PC-9 (cell line): ENCODE data around the gene CNTN4. TPM values are rescaled to one million over a fixed set of nuclear protein-coding genes. Genes with fewer than 3 reads are reported as not detected.

Experiments
- BruUV-seq: library from RNA; stranded (reverse); fragments of 400-500 nt; replicated peaks from 2 replicates; lab custom pipeline; 2021; lab: Mats Ljungman, UMichigan
- CTCF ChIA-PET: fragments of 300-600 bp; sonication (Branson Sonifier 250); formaldehyde crosslinking; loops from one replicate; lab custom pipeline; 2022; ENCODE audit warnings: antibody characterized with exemption; lab: Charles Lee
- POLR2A ChIA-PET: fragments of 300-600 bp; sonication (Branson Sonifier 250); formaldehyde crosslinking; loops from one replicate; lab custom pipeline; 2022; ENCODE audit warnings: antibody characterized with exemption; ENCODE audit not compliant: unreplicated experiment; lab: Charles Lee
- DNase-seq, 2 experiments: peaks; one replicate each; pipeline versions ENCODE4 v3.0.0 to v3.0.0-alpha.2; 2015 to 2022; ENCODE audit warnings: mixed read lengths in 1 of 2
- H2AFZ ChIP-seq: fragments of 200-600 bp; sonication (generic); 2 replicates; pipeline ENCODE4 v1.8.1; 2017; ENCODE audit warnings: antibody characterized with exemption
- H3F3A ChIP-seq: fragments of 200-600 bp; sonication (generic); 2 replicates; pipeline ENCODE4 v1.8.1; 2017; ENCODE audit warnings: antibody characterized with exemption, mild to moderate bottlenecking, low read depth; ENCODE audit not compliant: insufficient read depth
- H3K27ac ChIP-seq: fragments of 200-600 bp; sonication (generic); 2 replicates; pipeline ENCODE4 v1.6.1; 2016; ENCODE audit warnings: mixed run types
- H3K27me3 ChIP-seq: fragments of 200-600 bp; sonication (generic); 2 replicates; pipeline ENCODE4 v1.6.1; 2016; ENCODE audit warnings: low read depth, mixed run types; ENCODE audit not compliant: insufficient read depth
- H3K36me3 ChIP-seq: fragments of 200-600 bp; sonication (generic); 2 replicates; pipeline ENCODE4 v1.6.1; 2016; ENCODE audit warnings: low read depth, mixed run types
- H3K4me1 ChIP-seq: fragments of 200-600 bp; sonication (generic); replicated peaks from 2 replicates; pipeline ENCODE4 v1.6.1; 2016; ENCODE audit warnings: mixed run types; ENCODE audit not compliant: insufficient read depth
- H3K4me2 ChIP-seq: fragments of 200-600 bp; sonication (generic); 2 replicates; pipeline ENCODE4 v1.6.1; 2017; ENCODE audit warnings: mixed run types
- H3K4me3 ChIP-seq: fragments of 200-600 bp; sonication (generic); 2 replicates; pipeline ENCODE4 v1.6.1; 2016; ENCODE audit warnings: mixed run types
- H3K79me2 ChIP-seq: fragments of 200-600 bp; sonication (generic); 2 replicates; pipeline ENCODE4 v1.6.1; 2017; ENCODE audit warnings: low read depth, mixed run types
- H3K9me2 ChIP-seq: fragments of 200-600 bp; sonication (generic); 2 replicates; pipeline ENCODE4 v1.8.1; 2017; ENCODE audit warnings: mild to moderate bottlenecking; ENCODE audit not compliant: insufficient read depth
- H3K9me3 ChIP-seq: fragments of 200-600 bp; sonication (generic); 2 replicates; pipeline ENCODE4 v1.8.1; 2016; ENCODE audit warnings: low read depth; ENCODE audit not compliant: insufficient read depth
- H4K20me1 ChIP-seq: fragments of 200-600 bp; sonication (generic); 2 replicates; pipeline ENCODE4 v1.8.1; 2017; ENCODE audit not compliant: insufficient read depth
- CTCF ChIP-seq: fragments of 200-600 bp; sonication (generic); conservative IDR thresholded peaks from 2 replicates; pipeline ENCODE4 v1.6.1; 2017; ENCODE audit warnings: mixed run types, antibody characterized with exemption, mild to moderate bottlenecking, moderate library complexity
- EZH2 ChIP-seq: fragments of 200-600 bp; sonication (generic); IDR thresholded peaks from 2 replicates; pipeline ENCODE4 v1.8.0; 2017; ENCODE audit warnings: antibody characterized with exemption, low read depth
- intact Hi-C: fragments of 100-400 bp; cut with micrococcal nuclease; formaldehyde crosslinking; loops from one replicate; pipeline ENCODE4 v1.10.0; 2022; ENCODE audit not compliant: unreplicated experiment
- total RNA-seq: library from RNA; stranded (reverse); gene quantifications from 2 replicates; pipeline ENCODE4 v1.2.3, GENCODE V29; 2021

Gene CNTN4
- total RNA-seq, 1 experiment from 2014 or later = not detected

DNA sequence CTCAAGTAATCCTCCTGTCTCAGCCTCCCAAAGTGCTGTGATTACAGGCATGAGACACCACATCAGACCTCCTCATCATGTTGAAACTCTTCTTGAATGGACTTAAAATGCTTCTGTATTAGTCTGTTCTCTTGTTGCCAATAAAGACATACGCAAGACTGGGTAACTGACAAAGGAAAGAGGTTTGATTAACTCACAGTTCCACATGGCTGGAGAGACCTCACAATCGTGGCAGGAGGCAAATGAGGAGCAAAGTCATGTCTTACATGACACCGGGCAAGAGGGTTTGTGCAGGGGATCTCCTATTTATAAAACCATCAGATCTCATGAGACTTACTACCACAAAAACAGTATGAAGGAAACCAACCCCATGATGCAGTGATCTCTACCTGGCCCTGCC, 113.5 kb downstream of the CNTN4 start:
- no peak overlapping the region for H3K27ac ChIP-seq
- TF ChIP-seq EZH2 (no peak), CTCF (no peak)
- H3K4me2 ChIP-seq = no peak overlapping the region
- no peaks in the 10 kb centered on the region for H3K4me1 ChIP-seq
- H3K36me3 ChIP-seq = no peaks in the 10 kb centered on the region
- no peaks in the 10 kb centered on the region for H4K20me1 ChIP-seq
- H3K9me2 ChIP-seq = no peaks in the 10 kb centered on the region
- no peak overlapping the region for H2AFZ ChIP-seq
- H3F3A ChIP-seq = no peaks in the 10 kb centered on the region
- intact Hi-C loops = no loop called here
- H3K4me3 ChIP-seq = no peak overlapping the region
- H3K9me3 ChIP-seq = no peaks in the 10 kb centered on the region
- no TSS peak for BruUV-seq
- no peaks in the 10 kb centered on the region for H3K79me2 ChIP-seq
- DNase-seq = no peak
- ChIA-PET CTCF (no interaction called here), POLR2A (no interaction called here)
- no peaks in the 10 kb centered on the region for H3K27me3 ChIP-seq

- ChIA-PET CTCF (no interaction called here), POLR2A (interaction anchor here (0.6 kb wide), 1 partner anchor 188 kb away, joined by 4 read pairs; no protein-coding TSS in a partner anchor)
- no peaks in the 10 kb centered on the region for H3K36me3 ChIP-seq
- H3K27me3 ChIP-seq = no peaks in the 10 kb centered on the region
- H4K20me1 ChIP-seq = no peaks in the 10 kb centered on the region
- DNase-seq = no peak
- TF ChIP-seq EZH2 (no peak), CTCF (no peak)
- H3K79me2 ChIP-seq = no peaks in the 10 kb centered on the region
- no peak overlapping the region for H2AFZ ChIP-seq
- no peak overlapping the region for H3K4me2 ChIP-seq
- intact Hi-C loops = no loop called here
- no peaks in the 10 kb centered on the region for H3K9me2 ChIP-seq
- no peaks in the 10 kb centered on the region for H3F3A ChIP-seq
- BruUV-seq = no TSS peak
- no peaks in the 10 kb centered on the region for H3K4me1 ChIP-seq
- no peak overlapping the region for H3K4me3 ChIP-seq
- H3K9me3 ChIP-seq = no peaks in the 10 kb centered on the region
- H3K27ac ChIP-seq = no peak overlapping the region
Observed at GRCh38 chr3:2218375-2218774, 119.7 kb downstream of the CNTN4 start.

GRCh38 chr3:2218816-2219215, 120.2 kb downstream of the CNTN4 start:
- ChIA-PET CTCF (no interaction called here), POLR2A (interaction anchor here (0.6 kb wide), 1 partner anchor 188 kb away, joined by 4 read pairs; no protein-coding TSS in a partner anchor)
- H3K9me2 ChIP-seq = no peaks in the 10 kb centered on the region
- no peak for TF ChIP-seq CTCF
- no peak for TF ChIP-seq EZH2
- H3K27me3 ChIP-seq = no peaks in the 10 kb centered on the region
- DNase-seq = no peak
- H3K79me2 ChIP-seq = no peaks in the 10 kb centered on the region
- intact Hi-C loops = no loop called here
- no peak overlapping the region for H3K27ac ChIP-seq
- H3K4me2 ChIP-seq = no peak overlapping the region
- no peaks in the 10 kb centered on the region for H4K20me1 ChIP-seq
- no peaks in the 10 kb centered on the region for H3K36me3 ChIP-seq
- H3K4me3 ChIP-seq = no peak overlapping the region
- no peaks in the 10 kb centered on the region for H3K4me1 ChIP-seq
- H3K9me3 ChIP-seq = no peaks in the 10 kb centered on the region
- BruUV-seq = no TSS peak
- no peaks in the 10 kb centered on the region for H3F3A ChIP-seq
- no peak overlapping the region for H2AFZ ChIP-seq
